Measurements from ENCODE around the gene ID3. TPM values are rescaled to one million over a fixed set of nuclear protein-coding genes. Genes with fewer than 3 reads are reported as not detected.

Gene ID3
- total RNA-seq, 1 donor from 2014 or later: 570 TPM

GRCh38 chr1:23566304-23566703, 7.0 kb upstream of the ID3 start:
- no peak for DNase-seq (ENCODE audit: low read depth in 2 of 2)

- DNase-seq (ENCODE audit: low read depth in 2 of 2): no peak
These were observed 6.5 kb upstream of the ID3 start for GRCh38 chr1:23565776-23566175.

GRCh38 chr1:23564529-23565122, 5.3 kb upstream of the ID3 start:
- DNase-seq (ENCODE audit: low read depth in 2 of 2): no peak

GRCh38 chr1:23563755-23564374, 4.6 kb upstream of the ID3 start:
- DNase-seq (ENCODE audit: low read depth in 2 of 2): no peak

- peak in 1 of 2 donors; percentile 29 for DNase-seq (ENCODE audit: low read depth in 2 of 2)
These were observed 3.7 kb upstream of the ID3 start for GRCh38 chr1:23563003-23563402.

GRCh38 chr1:23562137-23562876, 3.0 kb upstream of the ID3 start:
- DNase-seq (ENCODE audit: low read depth in 2 of 2): peak; percentile 97 to 100

GRCh38 chr1:23561813-23562100, 2.5 kb upstream of the ID3 start:
- DNase-seq (ENCODE audit: low read depth in 2 of 2): peak in 1 of 2 donors; percentile 29

GRCh38 chr1:23561076-23561812, 1.9 kb upstream of the ID3 start:
- DNase-seq (ENCODE audit: low read depth in 2 of 2): no peak

GRCh38 chr1:23559985-23560741, 862 bp upstream of the ID3 start:
- DNase-seq (ENCODE audit: low read depth in 2 of 2): peak in 1 of 2 donors; percentile 49

- no peak for DNase-seq (ENCODE audit: low read depth in 2 of 2)
These were observed 497 bp downstream of the ID3 start for GRCh38 chr1:23558872-23559135.

GRCh38 chr1:23558140-23558871, 995 bp downstream of the ID3 start:
- DNase-seq (ENCODE audit: low read depth in 2 of 2): peak in 1 of 2 donors; percentile 67

GRCh38 chr1:23557471-23558124, 1.7 kb downstream of the ID3 start:
- peak in 1 of 2 donors; percentile 37 for DNase-seq (ENCODE audit: low read depth in 2 of 2)

- DNase-seq (ENCODE audit: low read depth in 2 of 2): peak in 1 of 2 donors; percentile 92
These were observed 2.4 kb downstream of the ID3 start for GRCh38 chr1:23556635-23557470.

GRCh38 chr1:23555986-23556634, 3.2 kb downstream of the ID3 start:
- DNase-seq (ENCODE audit: low read depth in 2 of 2): peak in 1 of 2 donors; percentile 94

- DNase-seq (ENCODE audit: low read depth in 2 of 2): peak in 1 of 2 donors; percentile 82
These were observed 3.9 kb downstream of the ID3 start for GRCh38 chr1:23555270-23555985.

- peak; percentile 75 to 95 for DNase-seq (ENCODE audit: low read depth in 2 of 2)
These were observed 4.6 kb downstream of the ID3 start for GRCh38 chr1:23554481-23555269.

- no peak for DNase-seq (ENCODE audit: low read depth in 2 of 2)
These were observed 5.2 kb downstream of the ID3 start for GRCh38 chr1:23554127-23554480.
